SK-N-SH treated with all-trans-retinoic acid at 6 μM for 48 hours (cell line): ENCODE measurements around the gene ARHGEF4.

ENCODE experiments used
- ATAC-seq: fragments of 200-7000 bp; cut with Tn5 transposase; 3 replicates; pipeline ENCODE4 v1.9.1; 2020; ENCODE audit warnings: mild to moderate bottlenecking, moderate library complexity
- ARNTL ChIP-seq: fragments of 450-650 bp; formaldehyde crosslinking; IDR thresholded peaks from 2 replicates; pipeline ENCODE4 v1.5.0; 2020; ENCODE audit warnings: low read depth, mild to moderate bottlenecking, moderate library complexity, borderline replicate concordance
- BACH2 ChIP-seq: fragments of 250-450 bp; sonication (Bioruptor Pico); IDR thresholded peaks from 2 replicates; pipeline ENCODE4 v1.9.0; 2021; ENCODE audit warnings: mild to moderate bottlenecking, borderline replicate concordance
- CREB5 ChIP-seq: fragments of 250-450 bp; sonication (Bioruptor Pico); IDR thresholded peaks from 2 replicates; pipeline ENCODE4 v1.5.1; 2020; ENCODE audit warnings: low read depth, mild to moderate bottlenecking, moderate library complexity
- CSDC2 ChIP-seq: fragments of 250-450 bp; sonication (Bioruptor Pico); IDR thresholded peaks from 2 replicates; pipeline ENCODE4 v1.5.0; 2020; ENCODE audit warnings: mild to moderate bottlenecking, moderate library complexity
- CSRNP3 ChIP-seq: fragments of 250-450 bp; sonication (Bioruptor Pico); IDR thresholded peaks from 2 replicates; pipeline ENCODE4 v1.5.1; 2021; ENCODE audit warnings: mild to moderate bottlenecking, moderate library complexity
- ESRRG ChIP-seq: fragments of 250-450 bp; sonication (Bioruptor Pico); IDR thresholded peaks from 2 replicates; pipeline ENCODE4 v1.6.1; 2021; ENCODE audit warnings: mild to moderate bottlenecking
- GLIS3 ChIP-seq: fragments of 250-450 bp; sonication (Bioruptor Pico); IDR thresholded peaks from 2 replicates; pipeline ENCODE4 v1.5.0; 2020; ENCODE audit warnings: mild to moderate bottlenecking, moderate library complexity
- ISL1 ChIP-seq: fragments of 250-450 bp; sonication (Bioruptor Pico); IDR thresholded peaks from 2 replicates; pipeline ENCODE4 v2.1.2; 2022; ENCODE audit warnings: mild to moderate bottlenecking, moderate library complexity
- OSR1 ChIP-seq: fragments of 250-450 bp; sonication (Bioruptor Pico); IDR thresholded peaks from 2 replicates; pipeline ENCODE4 v1.8.0; 2022; ENCODE audit warnings: moderate library complexity, mild to moderate bottlenecking, inconsistent platforms
- PPARA ChIP-seq: fragments of 250-450 bp; sonication (Bioruptor Pico); IDR thresholded peaks from 2 replicates; pipeline ENCODE4 v1.5.0; 2020; ENCODE audit warnings: mild to moderate bottlenecking, borderline replicate concordance
- RARB ChIP-seq: fragments of 250-450 bp; sonication (Bioruptor Pico); IDR thresholded peaks from 2 replicates; pipeline ENCODE4 v1.8.0; 2021; ENCODE audit warnings: mild to moderate bottlenecking, moderate library complexity
- SNAI2 ChIP-seq: fragments of 250-450 bp; sonication (Bioruptor Pico); IDR thresholded peaks from 2 replicates; pipeline ENCODE4 v1.5.0; 2020; ENCODE audit warnings: mild to moderate bottlenecking, moderate library complexity
- TCF4 ChIP-seq: fragments of 250-450 bp; sonication (Bioruptor Pico); IDR thresholded peaks from 2 replicates; pipeline ENCODE4 v1.8.0; 2021; ENCODE audit warnings: mild to moderate bottlenecking, moderate library complexity, borderline replicate concordance
- TOX ChIP-seq: fragments of 250-450 bp; sonication (Bioruptor Pico); IDR thresholded peaks from 2 replicates; pipeline ENCODE4 v1.8.0; 2021; ENCODE audit warnings: mild to moderate bottlenecking, moderate library complexity, borderline replicate concordance
- TSHZ2 ChIP-seq: fragments of 250-450 bp; sonication (Bioruptor Pico); IDR thresholded peaks from 2 replicates; pipeline ENCODE4 v1.5.0; 2020; ENCODE audit warnings: mild to moderate bottlenecking, moderate library complexity
- ZC3H10 ChIP-seq: fragments of 250-450 bp; sonication (Bioruptor Pico); IDR thresholded peaks from 2 replicates; pipeline ENCODE4 v1.5.1; 2021; ENCODE audit warnings: mild to moderate bottlenecking, moderate library complexity
- ZFP3 ChIP-seq: fragments of 250-450 bp; sonication (Bioruptor Pico); IDR thresholded peaks from 2 replicates; pipeline ENCODE4 v1.5.0; 2020; ENCODE audit warnings: mild to moderate bottlenecking, moderate library complexity
- ZFP30 ChIP-seq: fragments of 450-650 bp; formaldehyde crosslinking; IDR thresholded peaks from 2 replicates; pipeline ENCODE4 v1.5.0; 2022; ENCODE audit warnings: mild to moderate bottlenecking, moderate library complexity
- ZNF565 ChIP-seq: fragments of 450-650 bp; formaldehyde crosslinking; conservative IDR thresholded peaks from 2 replicates; pipeline ENCODE4 v1.5.0; 2020; ENCODE audit warnings: low read depth, mild to moderate bottlenecking, moderate library complexity
- ZNF70 ChIP-seq: fragments of 450-650 bp; formaldehyde crosslinking; IDR thresholded peaks from 2 replicates; pipeline ENCODE4 v1.5.0; 2020; ENCODE audit warnings: mild to moderate bottlenecking, moderate library complexity
- ZNF8 ChIP-seq: fragments of 450-650 bp; formaldehyde crosslinking; IDR thresholded peaks from 2 replicates; pipeline ENCODE4 v1.5.0; 2020; ENCODE audit warnings: mild to moderate bottlenecking, moderate library complexity
- TF ChIP-seq, protein P1 (sequence below): fragments of 250-450 bp; sonication (Bioruptor Pico); IDR thresholded peaks from 2 replicates; pipeline ENCODE4 v1.8.0; 2021; ENCODE audit warnings: low read depth, mild to moderate bottlenecking, moderate library complexity, borderline replicate concordance
- TF ChIP-seq, protein P2 (sequence below): fragments of 250-450 bp; sonication (Bioruptor Pico); IDR thresholded peaks from 2 replicates; pipeline ENCODE4 v1.8.0; 2020; ENCODE audit warnings: mild to moderate bottlenecking, moderate library complexity, borderline replicate concordance

ARHGEF4 gene

DNA sequence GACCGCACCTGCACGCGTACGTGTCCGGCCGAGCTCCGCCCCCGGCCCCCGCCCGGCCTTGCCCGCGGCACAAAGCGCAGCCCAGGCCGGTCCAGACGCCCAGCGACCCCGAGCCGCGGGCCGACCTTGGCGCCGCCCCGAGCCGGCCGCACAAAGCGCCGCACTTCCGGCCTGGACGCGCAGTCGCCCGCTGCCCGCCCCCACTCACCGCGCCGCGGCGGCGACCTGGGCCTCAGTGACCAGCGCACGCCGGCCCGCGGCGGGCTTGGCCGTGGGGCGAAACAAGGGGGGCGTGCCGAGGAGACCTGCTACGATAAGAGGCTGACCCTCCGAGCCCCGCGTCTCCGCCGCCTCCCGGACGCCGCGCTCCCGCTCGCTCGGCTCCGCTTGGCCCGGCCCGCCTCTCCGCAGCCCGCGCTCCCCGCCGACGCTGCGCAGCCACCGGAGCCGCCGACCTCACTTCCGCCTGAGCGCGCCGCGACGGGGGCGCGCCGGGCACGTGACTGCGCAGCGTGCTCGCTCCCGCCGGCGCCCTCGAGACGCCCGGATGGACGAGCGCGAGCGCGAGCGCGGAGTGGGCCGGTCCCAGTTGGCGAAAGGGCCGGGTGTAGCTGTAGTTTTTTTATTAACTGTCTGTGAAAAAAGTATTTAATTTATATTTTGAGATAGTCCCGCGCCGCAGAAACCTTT lies 256.4 kb downstream of the ARHGEF4 start, which contains the start of gene FAM168B:
FAM168B (minus strand) TSS at position 455 of the 690 bp plus-strand sequence. CDS start 10,814 bp downstream, outside the sequence.
- peak; percentile 91 for ATAC-seq

More for the DNA sequence above, 256.4 kb downstream of the ARHGEF4 start, which contains the start of gene FAM168B:
- no peak for TF ChIP-seq ZFP30 (CRISPR knock-in tag)
- no peak for TF ChIP-seq RARB (CRISPR knock-in tag)
- TF ChIP-seq ARNTL (CRISPR knock-in tag): no peak
- no peak for TF ChIP-seq ZNF70 (CRISPR knock-in tag)
- no peak for TF ChIP-seq GLIS3 (CRISPR knock-in tag)
- TF ChIP-seq, protein P1, sequence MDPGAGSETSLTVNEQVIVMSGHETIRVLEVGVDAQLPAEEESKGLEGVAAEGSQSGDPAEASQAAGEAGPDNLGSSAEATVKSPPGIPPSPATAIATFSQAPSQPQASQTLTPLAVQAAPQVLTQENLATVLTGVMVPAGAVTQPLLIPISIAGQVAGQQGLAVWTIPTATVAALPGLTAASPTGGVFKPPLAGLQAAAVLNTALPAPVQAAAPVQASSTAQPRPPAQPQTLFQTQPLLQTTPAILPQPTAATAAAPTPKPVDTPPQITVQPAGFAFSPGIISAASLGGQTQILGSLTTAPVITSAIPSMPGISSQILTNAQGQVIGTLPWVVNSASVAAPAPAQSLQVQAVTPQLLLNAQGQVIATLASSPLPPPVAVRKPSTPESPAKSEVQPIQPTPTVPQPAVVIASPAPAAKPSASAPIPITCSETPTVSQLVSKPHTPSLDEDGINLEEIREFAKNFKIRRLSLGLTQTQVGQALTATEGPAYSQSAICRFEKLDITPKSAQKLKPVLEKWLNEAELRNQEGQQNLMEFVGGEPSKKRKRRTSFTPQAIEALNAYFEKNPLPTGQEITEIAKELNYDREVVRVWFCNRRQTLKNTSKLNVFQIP (CRISPR knock-in tag): no peak
- peak; percentile 86; the same call in 1 of the 2 replicates for TF ChIP-seq SNAI2
- no peak for TF ChIP-seq TCF4
- no peak for TF ChIP-seq ZNF8 (CRISPR knock-in tag)
- TF ChIP-seq TSHZ2 (CRISPR knock-in tag): peak; percentile 71
- no peak for TF ChIP-seq PPARA (CRISPR knock-in tag)
- no peak for TF ChIP-seq CREB5
- no peak for TF ChIP-seq ZNF565 (CRISPR knock-in tag)
- peak; percentile 56; the same call in 1 of the 2 replicates for TF ChIP-seq CSDC2 (CRISPR knock-in tag)
- TF ChIP-seq OSR1 (CRISPR knock-in tag): no peak
- TF ChIP-seq TOX (CRISPR knock-in tag): no peak
- no peak for TF ChIP-seq CSRNP3 (CRISPR knock-in tag)
- no peak for TF ChIP-seq ZC3H10 (CRISPR knock-in tag)
- TF ChIP-seq ISL1: no peak
- TF ChIP-seq ESRRG (CRISPR knock-in tag): no peak
- TF ChIP-seq BACH2: no peak
- TF ChIP-seq, protein P2, sequence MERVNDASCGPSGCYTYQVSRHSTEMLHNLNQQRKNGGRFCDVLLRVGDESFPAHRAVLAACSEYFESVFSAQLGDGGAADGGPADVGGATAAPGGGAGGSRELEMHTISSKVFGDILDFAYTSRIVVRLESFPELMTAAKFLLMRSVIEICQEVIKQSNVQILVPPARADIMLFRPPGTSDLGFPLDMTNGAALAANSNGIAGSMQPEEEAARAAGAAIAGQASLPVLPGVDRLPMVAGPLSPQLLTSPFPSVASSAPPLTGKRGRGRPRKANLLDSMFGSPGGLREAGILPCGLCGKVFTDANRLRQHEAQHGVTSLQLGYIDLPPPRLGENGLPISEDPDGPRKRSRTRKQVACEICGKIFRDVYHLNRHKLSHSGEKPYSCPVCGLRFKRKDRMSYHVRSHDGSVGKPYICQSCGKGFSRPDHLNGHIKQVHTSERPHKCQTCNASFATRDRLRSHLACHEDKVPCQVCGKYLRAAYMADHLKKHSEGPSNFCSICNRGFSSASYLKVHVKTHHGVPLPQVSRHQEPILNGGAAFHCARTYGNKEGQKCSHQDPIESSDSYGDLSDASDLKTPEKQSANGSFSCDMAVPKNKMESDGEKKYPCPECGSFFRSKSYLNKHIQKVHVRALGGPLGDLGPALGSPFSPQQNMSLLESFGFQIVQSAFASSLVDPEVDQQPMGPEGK (CRISPR knock-in tag): no peak
- 0 out of 2 replicates have a peak, but pooled peaks have one; percentile 23 for TF ChIP-seq ZFP3 (CRISPR knock-in tag)
